Measurements from ENCODE around the gene SLIT3. TPM values are rescaled to one million over a fixed set of nuclear protein-coding genes. Genes with fewer than 3 reads are reported as not detected.

Gene SLIT3
- total RNA-seq, 1 experiment from 2014 or later, result 0.92 TPM

DNA sequence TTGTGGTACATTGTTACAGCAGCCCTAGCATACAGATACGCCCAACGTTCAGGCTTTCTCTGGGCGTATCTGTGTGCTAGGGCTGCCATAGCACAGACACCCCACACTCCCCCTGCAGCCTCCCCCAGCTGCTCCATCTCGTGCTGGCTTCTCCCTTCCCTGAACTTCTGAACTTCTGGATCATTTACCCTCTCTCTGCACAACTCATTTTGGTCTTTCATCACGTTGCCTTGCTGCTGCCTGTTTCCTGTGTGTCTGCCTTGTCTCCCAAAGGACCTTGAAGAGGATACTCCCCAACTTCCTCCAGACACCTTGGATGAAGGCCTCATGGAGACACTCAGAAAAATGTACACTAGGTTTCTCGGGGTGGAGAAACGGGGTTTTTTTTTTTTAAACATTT lies 37.3 kb downstream of the SLIT3 start:
- no peak overlapping the region for H2AFZ ChIP-seq (ENCODE audit: low read length)
- no peaks in the 10 kb centered on the region for H3K9me3 ChIP-seq (ENCODE audit: control insufficient read depth, low read depth, low read length)
- H3K27ac ChIP-seq (ENCODE audit: insufficient read length, low read depth, low read length), result no peak overlapping the region
- TF ChIP-seq, protein P1, sequence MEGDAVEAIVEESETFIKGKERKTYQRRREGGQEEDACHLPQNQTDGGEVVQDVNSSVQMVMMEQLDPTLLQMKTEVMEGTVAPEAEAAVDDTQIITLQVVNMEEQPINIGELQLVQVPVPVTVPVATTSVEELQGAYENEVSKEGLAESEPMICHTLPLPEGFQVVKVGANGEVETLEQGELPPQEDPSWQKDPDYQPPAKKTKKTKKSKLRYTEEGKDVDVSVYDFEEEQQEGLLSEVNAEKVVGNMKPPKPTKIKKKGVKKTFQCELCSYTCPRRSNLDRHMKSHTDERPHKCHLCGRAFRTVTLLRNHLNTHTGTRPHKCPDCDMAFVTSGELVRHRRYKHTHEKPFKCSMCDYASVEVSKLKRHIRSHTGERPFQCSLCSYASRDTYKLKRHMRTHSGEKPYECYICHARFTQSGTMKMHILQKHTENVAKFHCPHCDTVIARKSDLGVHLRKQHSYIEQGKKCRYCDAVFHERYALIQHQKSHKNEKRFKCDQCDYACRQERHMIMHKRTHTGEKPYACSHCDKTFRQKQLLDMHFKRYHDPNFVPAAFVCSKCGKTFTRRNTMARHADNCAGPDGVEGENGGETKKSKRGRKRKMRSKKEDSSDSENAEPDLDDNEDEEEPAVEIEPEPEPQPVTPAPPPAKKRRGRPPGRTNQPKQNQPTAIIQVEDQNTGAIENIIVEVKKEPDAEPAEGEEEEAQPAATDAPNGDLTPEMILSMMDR (conservative IDR thresholded peaks at IDR 0.05), result no peak
- H4K5ac ChIP-seq (ENCODE audit: insufficient read length, low read depth, low read length), result no peak overlapping the region
- H3K9me3 Mint-ChIP-seq, result no peaks in the 10 kb centered on the region
- H2BK5ac ChIP-seq (ENCODE audit: insufficient read length, low read length), result no peak overlapping the region
- H2AK5ac ChIP-seq (ENCODE audit: insufficient read length, low read length), result no peak overlapping the region
- no peak overlapping the region for H3K27ac Mint-ChIP-seq
- no peaks in the 10 kb centered on the region for H3K79me1 ChIP-seq (ENCODE audit: insufficient read depth, low read depth, low read length, poor library complexity, severe bottlenecking)
- H3K18ac ChIP-seq (ENCODE audit: insufficient read length, low read depth, low read length), result no peak overlapping the region
- H3K9ac ChIP-seq (ENCODE audit: extremely low read depth, insufficient read length, low read length), result no peak overlapping the region
- no peak overlapping the region for H2BK20ac ChIP-seq (ENCODE audit: low read depth, low read length, poor library complexity, severe bottlenecking)
- no peak overlapping the region for H4K8ac ChIP-seq (replicated peaks; ENCODE audit: insufficient read length, low read depth, low read length)
- H3K23me2 ChIP-seq (ENCODE audit: insufficient read length, low read depth, low read length, poor library complexity, severe bottlenecking), result no peaks in the 10 kb centered on the region
- H3K23ac ChIP-seq (ENCODE audit: insufficient read length, low read depth, low read length), result no peak overlapping the region
- peaks cover 15% of the 10 kb centered on the region in 2 experiments for H3K4me1 Mint-ChIP-seq
- H3K4ac ChIP-seq (ENCODE audit: low read depth, low read length), result no peak overlapping the region
- H4K91ac ChIP-seq (ENCODE audit: insufficient read length, low read depth, low read length), result no peak overlapping the region
- no peak overlapping the region for H2BK15ac ChIP-seq (ENCODE audit: low read depth, low read length)
- H3K14ac ChIP-seq (ENCODE audit: insufficient read depth, low read length), result no peak overlapping the region; the same call in 1 of the 2 replicates
- H3K27me3 ChIP-seq (ENCODE audit: insufficient read depth, low read length), result no peaks in the 10 kb centered on the region
- H4K20me1 ChIP-seq (ENCODE audit: control insufficient read depth, insufficient read depth, insufficient read length), result no peaks in the 10 kb centered on the region
- no peaks in the 10 kb centered on the region for H3K79me2 ChIP-seq (ENCODE audit: insufficient read depth, low read length)
- peaks cover 3% of the 10 kb centered on the region; the same call in 1 of the 2 replicates for H3K4me1 ChIP-seq (ENCODE audit: insufficient read depth, low read length)
- no peak for DNase-seq
- no peak overlapping the region for H3K56ac ChIP-seq (ENCODE audit: insufficient read length, low read depth, low read length)
- WGBS (ENCODE audit: extremely low coverage, insufficient read length, low lambda C conversion rate), result no CpG with 5 or more reads among the region's 7 CpGs
- no peaks in the 10 kb centered on the region for H3K36me3 Mint-ChIP-seq (ENCODE audit: insufficient read depth in 1 of 3, low read depth in 3 of 3)
- H3K4me3 Mint-ChIP-seq, result no peak overlapping the region
- H3T11ph ChIP-seq (ENCODE audit: low read length), result no peak overlapping the region
- no peak overlapping the region for H2BK12ac ChIP-seq (ENCODE audit: insufficient read length, low read depth, low read length)
- no peak overlapping the region for H3K4me2 ChIP-seq (ENCODE audit: insufficient read depth, insufficient read length, low read length)
- H3K27me3 Mint-ChIP-seq (ENCODE audit: low read depth), result peaks cover 8% of the 10 kb centered on the region
- H2BK120ac ChIP-seq (ENCODE audit: low read depth, low read length, poor library complexity, severe bottlenecking), result no peak overlapping the region
